Right ventricle myocardium superior (tissue), 1 donor: ENCODE results near the gene TOMM34. TPM values are rescaled to one million over a fixed set of nuclear protein-coding genes. Genes with fewer than 3 reads are reported as not detected.

ENCODE experiments used
- ATAC-seq: fragments of 200-7000 bp; cut with Tn5 transposase; one replicate; pipeline ENCODE4 v1.9.1; 2020; ENCODE audit warnings: mild to moderate bottlenecking; ENCODE audit not compliant: poor library complexity
- DNase-seq: peaks from one replicate; pipeline ENCODE4 v3.0.0-alpha.2; 2020
- intact Hi-C: fragments of 100-400 bp; cut with DNase I; formaldehyde crosslinking; loops from one replicate; pipeline ENCODE4 v1.11.2; 2022
- total RNA-seq: library from RNA; stranded (reverse); fragmentation: NEBNext Ultra II Directional; extraction: Animal tissue kit (Norgen Biotek cat#: 25700); gene quantifications from one replicate; pipeline ENCODE4 v1.2.1, GENCODE V29; 2021
- donor health status: DM: no; HTN: yes; CAD: no; lungs with severe emphysema.

TOMM34 gene
- total RNA-seq, 1 donor from 2014 or later, result 9.3 TPM

DNA sequence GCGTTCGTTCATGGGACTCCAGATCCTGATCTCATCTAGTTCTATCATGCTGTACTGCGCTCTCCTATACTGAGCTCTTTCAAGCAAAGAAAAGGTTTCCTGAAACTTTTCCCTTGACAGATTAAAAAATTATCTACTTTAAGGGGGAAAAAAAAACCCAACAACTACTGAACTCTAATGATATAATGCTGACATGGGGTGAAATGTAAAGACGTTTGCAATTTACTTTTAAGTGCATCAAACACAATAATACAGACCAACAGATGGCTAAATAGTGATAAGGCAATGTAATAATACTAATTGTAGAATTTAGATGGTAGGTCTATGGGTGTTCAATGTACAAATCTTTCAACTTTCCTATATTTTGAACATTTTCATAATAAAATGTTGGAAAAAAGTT lies 16.4 kb downstream of the TOMM34 start:
- intact Hi-C loops, result no loop called here
- DNase-seq (no peak), ATAC-seq (no peak)

GRCh38 chr20:44942264-44942973 lies 17.8 kb downstream of the TOMM34 start:
- intact Hi-C loops, result no loop called here
- DNase-seq (no peak), ATAC-seq (peak; percentile 13)

DNA sequence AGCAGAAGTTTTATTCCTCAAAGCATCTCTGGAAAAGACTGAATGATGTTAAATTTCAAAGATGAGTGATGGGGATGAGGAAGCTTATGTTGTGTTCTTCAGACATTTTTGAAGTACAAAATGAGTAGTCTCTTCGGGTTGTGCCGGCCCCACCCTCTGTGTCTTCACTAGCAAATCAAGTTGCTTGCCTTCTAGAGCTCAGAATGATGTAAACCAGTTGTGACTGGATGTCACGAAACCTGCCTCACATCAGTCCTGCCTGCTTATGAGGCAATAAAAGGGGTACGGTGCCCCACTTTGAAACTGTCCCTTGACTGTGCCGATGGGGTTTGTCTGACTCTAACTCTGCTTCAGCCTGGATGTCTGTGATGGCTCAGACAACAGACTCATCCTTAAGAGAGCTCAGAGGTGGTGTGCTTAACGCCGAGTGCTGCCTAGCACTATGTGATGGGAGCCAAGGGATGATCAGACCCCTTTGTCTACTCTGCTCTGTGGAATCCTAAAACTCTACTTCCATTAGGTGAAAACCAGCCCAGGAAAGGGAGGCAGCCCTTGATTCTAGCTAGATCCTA lies 19.0 kb downstream of the TOMM34 start:
- DNase-seq, result no peak
- ATAC-seq, result no peak
- intact Hi-C loops, result no loop called here

GRCh38 chr20:44938637-44939036 lies 21.6 kb downstream of the TOMM34 start:
- ATAC-seq, result no peak
- intact Hi-C loops, result no loop called here
- DNase-seq, result no peak

GRCh38 chr20:44936510-44936909 lies 23.7 kb downstream of the TOMM34 start:
- intact Hi-C loops, result no loop called here
- DNase-seq (no peak), ATAC-seq (no peak)

DNA sequence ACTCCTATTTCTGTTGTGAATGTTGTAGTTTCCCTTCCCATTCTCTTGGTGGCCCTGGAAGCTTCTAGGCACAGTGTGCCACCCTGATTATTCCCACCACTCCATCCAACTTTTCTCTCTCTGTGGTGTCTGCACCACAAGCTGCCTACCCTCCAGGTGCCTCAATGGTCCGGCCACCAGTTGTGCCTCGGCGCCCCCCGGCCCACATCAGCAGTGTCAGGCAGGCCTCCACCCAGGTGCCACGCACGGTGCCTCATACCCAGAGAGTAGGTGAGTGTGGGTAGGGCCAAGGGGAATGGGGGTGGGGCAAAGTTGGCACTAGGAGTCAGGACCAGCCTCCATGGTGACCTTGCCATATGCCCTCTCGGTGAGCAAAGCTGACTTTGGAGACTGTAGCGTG lies 27.3 kb downstream of the TOMM34 start:
- no peak for ATAC-seq
- no peak for DNase-seq
- intact Hi-C loops, result no loop called here

GRCh38 chr20:44931911-44932310 lies 28.3 kb downstream of the TOMM34 start:
- intact Hi-C loops, result no loop called here
- ATAC-seq, result no peak
- no peak for DNase-seq

DNA sequence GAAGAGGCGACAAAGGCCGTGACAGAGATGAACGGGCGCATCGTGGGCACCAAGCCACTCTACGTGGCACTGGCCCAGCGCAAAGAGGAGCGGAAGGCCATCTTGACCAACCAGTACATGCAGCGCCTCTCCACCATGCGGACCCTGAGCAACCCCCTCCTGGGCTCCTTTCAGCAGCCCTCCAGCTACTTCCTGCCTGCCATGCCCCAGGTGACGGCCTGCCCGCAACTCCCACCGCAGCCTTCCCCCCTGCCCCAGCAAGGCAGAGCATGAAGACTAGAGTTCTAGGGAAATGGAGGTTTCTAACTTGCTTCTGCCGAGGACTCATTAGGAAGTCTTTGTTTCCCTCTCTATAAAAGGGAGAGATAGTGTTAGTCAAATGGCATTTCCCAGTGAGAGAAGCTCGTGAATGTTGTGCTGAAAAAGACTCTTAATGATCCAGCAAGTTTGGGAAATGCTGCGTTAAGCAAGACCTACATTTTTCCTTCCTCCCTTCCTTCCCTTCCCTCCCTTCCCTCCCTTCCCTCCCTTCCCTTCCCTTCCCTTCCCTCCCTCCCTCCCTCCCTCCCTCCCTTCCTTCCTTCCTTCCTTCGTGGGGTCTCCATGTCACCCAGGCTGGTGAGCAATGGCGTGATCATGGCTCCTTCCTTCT lies 29.6 kb downstream of the TOMM34 start:
- intact Hi-C loops, result no loop called here
- ATAC-seq, result no peak
- no peak for DNase-seq

DNA sequence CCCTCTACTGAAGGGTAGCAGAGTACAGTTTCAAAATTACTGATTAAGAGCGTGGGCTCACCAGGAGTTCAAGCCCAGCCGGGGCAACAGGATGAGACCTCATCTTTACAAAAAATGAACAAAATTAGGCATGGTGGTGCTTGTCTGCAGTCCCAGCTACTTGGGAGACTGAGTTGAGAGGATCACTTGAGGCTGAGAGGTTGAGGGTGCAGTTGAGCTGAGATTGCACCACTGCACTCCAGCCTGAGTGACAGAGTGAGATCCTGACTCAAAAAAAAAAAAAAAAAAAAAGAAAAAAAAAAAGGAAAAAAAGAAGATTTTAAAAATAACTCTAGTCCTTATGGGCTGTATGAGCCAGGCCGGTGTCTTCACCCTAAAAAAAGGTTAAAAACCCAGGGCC lies 31.6 kb downstream of the TOMM34 start:
- ATAC-seq (no peak), DNase-seq (no peak)
- intact Hi-C loops, result no loop called here

- intact Hi-C loops, result no loop called here
- no peak for ATAC-seq
- no peak for DNase-seq
These were observed 35.7 kb downstream of the TOMM34 start for GRCh38 chr20:44924541-44924940.

- DNase-seq, result no peak
- intact Hi-C loops, result no loop called here
- no peak for ATAC-seq
These were observed 38.8 kb downstream of the TOMM34 start for GRCh38 chr20:44921447-44921846.

GRCh38 chr20:44918761-44919160 lies 41.4 kb downstream of the TOMM34 start:
- DNase-seq, result no peak
- intact Hi-C loops, result no loop called here
- no peak for ATAC-seq

DNA sequence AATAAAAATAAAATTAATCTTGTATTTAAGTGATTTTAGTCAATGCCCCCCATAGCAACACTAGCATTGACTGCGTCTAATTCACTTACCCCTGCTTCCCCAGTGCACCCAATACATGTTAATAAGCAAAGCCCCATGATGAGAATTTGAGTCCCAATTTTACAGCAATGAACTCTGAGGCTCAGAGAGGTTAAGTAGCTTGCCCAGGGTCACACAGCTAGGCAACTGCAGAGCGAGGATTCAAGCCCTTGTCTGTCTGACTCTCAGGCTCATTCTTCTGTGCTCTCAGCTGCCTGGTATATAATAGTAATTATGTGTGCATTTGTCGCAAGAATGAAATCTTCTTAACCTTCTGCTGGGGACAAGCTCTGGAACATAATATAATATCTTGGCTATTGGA lies 41.9 kb downstream of the TOMM34 start:
- DNase-seq (no peak), ATAC-seq (no peak)
- intact Hi-C loops, result no loop called here

GRCh38 chr20:44917399-44917798 lies 42.8 kb downstream of the TOMM34 start:
- DNase-seq (no peak), ATAC-seq (no peak)
- intact Hi-C loops, result no loop called here

DNA sequence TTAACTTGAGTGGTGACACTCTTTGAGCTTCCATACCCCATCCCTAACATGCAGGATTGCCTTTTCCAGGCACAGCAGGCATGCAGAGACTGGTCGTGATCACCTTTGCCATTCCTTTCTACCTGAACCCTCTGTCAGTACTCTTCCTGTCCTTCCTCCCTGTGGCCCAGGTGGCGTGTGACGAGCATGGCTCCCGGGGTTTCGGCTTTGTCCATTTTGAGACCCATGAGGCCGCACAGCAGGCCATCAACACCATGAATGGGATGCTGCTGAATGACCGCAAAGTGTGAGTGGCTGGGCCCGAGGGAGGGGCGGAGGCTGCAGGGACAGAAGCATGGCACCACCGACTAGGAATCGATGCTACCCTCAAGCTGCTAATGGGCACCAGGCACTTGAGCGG lies 43.6 kb downstream of the TOMM34 start:
- ATAC-seq (no peak), DNase-seq (no peak)
- intact Hi-C loops, result no loop called here

DNA sequence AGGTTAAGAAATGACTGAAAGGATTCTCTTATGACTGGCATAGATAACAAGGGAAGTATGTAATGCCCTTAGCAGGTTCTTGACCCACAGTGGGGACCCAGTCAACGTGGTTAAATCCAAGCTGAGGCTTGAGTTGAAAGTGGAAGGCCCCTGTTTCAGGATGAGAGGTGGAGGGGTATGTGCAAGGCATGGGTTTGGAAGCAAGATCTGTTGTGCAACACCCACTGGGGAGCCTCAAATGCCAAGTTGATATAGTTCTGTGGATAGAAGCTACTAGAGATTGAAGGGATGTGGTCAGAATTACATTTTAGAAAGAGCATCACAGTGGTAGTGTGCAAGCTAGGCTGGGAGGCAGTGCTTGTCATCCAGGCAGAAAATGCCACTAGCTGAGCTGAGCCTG lies 45.3 kb downstream of the TOMM34 start:
- ATAC-seq (no peak), DNase-seq (no peak)
- intact Hi-C loops, result no loop called here

- DNase-seq (no peak), ATAC-seq (no peak)
- intact Hi-C loops, result no loop called here
These were observed 48.0 kb downstream of the TOMM34 start for GRCh38 chr20:44912189-44912588.

- ATAC-seq, result no peak
- intact Hi-C loops, result no loop called here
- DNase-seq, result no peak
These were observed 48.8 kb downstream of the TOMM34 start for GRCh38 chr20:44911264-44911921.

GRCh38 chr20:44910690-44911262 lies 49.4 kb downstream of the TOMM34 start:
- DNase-seq (no peak), ATAC-seq (no peak)
- intact Hi-C loops, result no loop called here
